ENCODE measurements around the gene ZNF560. TPM values are rescaled to one million over a fixed set of nuclear protein-coding genes. Genes with fewer than 3 reads are reported as not detected.

ZNF560 gene
- total and polyA plus RNA-seq, 10 of the 15 experiments (the other 5 are each of a cell fraction or from before 2014, with no cell fraction given) = 0.03 to 0.16 (median 0.10) TPM; not detected in 4

DNA sequence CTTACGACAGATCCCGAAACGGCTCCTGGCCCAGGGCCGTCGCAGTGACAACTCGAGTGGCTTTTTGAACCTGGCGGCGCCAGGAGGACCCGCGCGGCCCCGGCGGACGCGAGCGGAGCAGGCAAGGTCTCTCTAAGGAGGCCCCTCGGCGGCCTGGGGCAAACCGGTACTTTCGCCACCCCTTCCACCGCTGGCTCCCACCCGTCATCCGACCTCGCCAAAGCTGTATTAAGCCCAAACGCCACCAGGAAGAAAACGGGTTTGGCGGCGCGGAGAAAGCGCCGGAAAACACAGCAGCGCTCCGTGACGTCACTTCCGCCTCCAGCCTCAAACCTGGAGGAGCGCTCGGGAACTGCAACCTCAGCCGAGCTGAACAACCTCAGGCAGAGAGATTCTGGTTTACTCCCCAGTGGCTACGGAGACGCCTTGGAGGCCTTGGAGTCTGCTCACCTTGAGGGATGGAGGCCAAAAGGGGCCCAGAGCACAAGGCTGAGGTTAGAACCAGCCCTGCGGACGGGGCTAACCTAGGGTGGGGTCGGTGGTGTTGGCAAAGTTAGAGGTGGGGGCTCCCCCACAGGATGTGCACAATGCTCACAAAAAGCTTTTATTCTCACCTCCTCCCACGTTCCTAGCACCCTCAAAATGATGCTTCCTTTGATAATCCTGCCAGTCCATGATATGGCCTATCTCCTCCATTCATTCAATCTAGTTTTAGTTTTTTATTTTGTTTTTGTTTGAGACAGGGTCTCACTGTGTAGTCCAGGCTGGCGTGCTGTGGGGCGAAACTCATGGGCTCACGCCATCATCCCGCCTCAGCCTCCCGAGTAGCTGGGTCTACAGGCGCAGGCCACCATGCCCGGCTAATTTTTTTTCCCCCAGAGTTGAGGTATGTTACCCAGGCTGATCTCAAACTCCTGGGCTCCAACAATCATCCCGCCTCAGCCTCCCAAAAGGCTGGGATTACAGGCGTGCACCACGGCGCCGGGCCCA lies 62.8 kb downstream of the ZNF560 start, which contains the start of gene ZNF266 (continued):
- TF ChIP-seq, protein P1, sequence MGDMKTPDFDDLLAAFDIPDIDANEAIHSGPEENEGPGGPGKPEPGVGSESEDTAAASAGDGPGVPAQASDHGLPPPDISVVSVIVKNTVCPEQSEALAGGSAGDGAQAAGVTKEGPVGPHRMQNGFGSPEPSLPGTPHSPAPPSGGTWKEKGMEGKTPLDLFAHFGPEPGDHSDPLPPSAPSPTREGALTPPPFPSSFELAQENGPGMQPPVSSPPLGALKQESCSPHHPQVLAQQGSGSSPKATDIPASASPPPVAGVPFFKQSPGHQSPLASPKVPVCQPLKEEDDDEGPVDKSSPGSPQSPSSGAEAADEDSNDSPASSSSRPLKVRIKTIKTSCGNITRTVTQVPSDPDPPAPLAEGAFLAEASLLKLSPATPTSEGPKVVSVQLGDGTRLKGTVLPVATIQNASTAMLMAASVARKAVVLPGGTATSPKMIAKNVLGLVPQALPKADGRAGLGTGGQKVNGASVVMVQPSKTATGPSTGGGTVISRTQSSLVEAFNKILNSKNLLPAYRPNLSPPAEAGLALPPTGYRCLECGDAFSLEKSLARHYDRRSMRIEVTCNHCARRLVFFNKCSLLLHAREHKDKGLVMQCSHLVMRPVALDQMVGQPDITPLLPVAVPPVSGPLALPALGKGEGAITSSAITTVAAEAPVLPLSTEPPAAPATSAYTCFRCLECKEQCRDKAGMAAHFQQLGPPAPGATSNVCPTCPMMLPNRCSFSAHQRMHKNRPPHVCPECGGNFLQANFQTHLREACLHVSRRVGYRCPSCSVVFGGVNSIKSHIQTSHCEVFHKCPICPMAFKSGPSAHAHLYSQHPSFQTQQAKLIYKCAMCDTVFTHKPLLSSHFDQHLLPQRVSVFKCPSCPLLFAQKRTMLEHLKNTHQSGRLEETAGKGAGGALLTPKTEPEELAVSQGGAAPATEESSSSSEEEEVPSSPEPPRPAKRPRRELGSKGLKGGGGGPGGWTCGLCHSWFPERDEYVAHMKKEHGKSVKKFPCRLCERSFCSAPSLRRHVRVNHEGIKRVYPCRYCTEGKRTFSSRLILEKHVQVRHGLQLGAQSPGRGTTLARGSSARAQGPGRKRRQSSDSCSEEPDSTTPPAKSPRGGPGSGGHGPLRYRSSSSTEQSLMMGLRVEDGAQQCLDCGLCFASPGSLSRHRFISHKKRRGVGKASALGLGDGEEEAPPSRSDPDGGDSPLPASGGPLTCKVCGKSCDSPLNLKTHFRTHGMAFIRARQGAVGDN (IDR thresholded peaks at IDR 0.05) = peak; percentile 84
- TF ChIP-seq ATF7 (IDR thresholded peaks at IDR 0.05; ENCODE audit: low read depth) (peak; percentile 98), POLR2AphosphoS5 (IDR thresholded peaks at IDR 0.05; ENCODE audit: low read length) (peak; percentile 90), FOXK2 (IDR thresholded peaks at IDR 0.05) (peak; percentile 76), ZZZ3 (IDR thresholded peaks at IDR 0.05; ENCODE audit: control insufficient read depth, insufficient read length, low read depth) (no peak)
- TF ChIP-seq, protein P2, sequence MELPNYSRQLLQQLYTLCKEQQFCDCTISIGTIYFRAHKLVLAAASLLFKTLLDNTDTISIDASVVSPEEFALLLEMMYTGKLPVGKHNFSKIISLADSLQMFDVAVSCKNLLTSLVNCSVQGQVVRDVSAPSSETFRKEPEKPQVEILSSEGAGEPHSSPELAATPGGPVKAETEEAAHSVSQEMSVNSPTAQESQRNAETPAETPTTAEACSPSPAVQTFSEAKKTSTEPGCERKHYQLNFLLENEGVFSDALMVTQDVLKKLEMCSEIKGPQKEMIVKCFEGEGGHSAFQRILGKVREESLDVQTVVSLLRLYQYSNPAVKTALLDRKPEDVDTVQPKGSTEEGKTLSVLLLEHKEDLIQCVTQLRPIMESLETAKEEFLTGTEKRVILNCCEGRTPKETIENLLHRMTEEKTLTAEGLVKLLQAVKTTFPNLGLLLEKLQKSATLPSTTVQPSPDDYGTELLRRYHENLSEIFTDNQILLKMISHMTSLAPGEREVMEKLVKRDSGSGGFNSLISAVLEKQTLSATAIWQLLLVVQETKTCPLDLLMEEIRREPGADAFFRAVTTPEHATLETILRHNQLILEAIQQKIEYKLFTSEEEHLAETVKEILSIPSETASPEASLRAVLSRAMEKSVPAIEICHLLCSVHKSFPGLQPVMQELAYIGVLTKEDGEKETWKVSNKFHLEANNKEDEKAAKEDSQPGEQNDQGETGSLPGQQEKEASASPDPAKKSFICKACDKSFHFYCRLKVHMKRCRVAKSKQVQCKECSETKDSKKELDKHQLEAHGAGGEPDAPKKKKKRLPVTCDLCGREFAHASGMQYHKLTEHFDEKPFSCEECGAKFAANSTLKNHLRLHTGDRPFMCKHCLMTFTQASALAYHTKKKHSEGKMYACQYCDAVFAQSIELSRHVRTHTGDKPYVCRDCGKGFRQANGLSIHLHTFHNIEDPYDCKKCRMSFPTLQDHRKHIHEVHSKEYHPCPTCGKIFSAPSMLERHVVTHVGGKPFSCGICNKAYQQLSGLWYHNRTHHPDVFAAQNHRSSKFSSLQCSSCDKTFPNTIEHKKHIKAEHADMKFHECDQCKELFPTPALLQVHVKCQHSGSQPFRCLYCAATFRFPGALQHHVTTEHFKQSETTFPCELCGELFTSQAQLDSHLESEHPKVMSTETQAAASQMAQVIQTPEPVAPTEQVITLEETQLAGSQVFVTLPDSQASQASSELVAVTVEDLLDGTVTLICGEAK (IDR thresholded peaks at IDR 0.05; ENCODE audit: borderline replicate concordance) = peak; percentile 92
- TF ChIP-seq, protein P3, sequence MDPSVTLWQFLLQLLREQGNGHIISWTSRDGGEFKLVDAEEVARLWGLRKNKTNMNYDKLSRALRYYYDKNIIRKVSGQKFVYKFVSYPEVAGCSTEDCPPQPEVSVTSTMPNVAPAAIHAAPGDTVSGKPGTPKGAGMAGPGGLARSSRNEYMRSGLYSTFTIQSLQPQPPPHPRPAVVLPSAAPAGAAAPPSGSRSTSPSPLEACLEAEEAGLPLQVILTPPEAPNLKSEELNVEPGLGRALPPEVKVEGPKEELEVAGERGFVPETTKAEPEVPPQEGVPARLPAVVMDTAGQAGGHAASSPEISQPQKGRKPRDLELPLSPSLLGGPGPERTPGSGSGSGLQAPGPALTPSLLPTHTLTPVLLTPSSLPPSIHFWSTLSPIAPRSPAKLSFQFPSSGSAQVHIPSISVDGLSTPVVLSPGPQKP (IDR thresholded peaks at IDR 0.05; ENCODE audit: low read depth, low read length) = peak; percentile 61; the same call in 1 of the 2 replicates

All from GM12878 (cell line).